Cardiac muscle cell (in vitro differentiated cells and primary cell): ENCODE data around the gene RNF213. TPM values are rescaled to one million over a fixed set of nuclear protein-coding genes. Genes with fewer than 3 reads are reported as not detected.

ENCODE experiments used
- DNase-seq, 2 donors: peaks; one replicate each; pipeline versions ENCODE4 v3.0.0 to v3.0.0-alpha.2; 2010 to 2017; ENCODE audit warnings: low read depth in 1 of 2, low spot score in 1 of 2
- H3K27ac ChIP-seq: fragments of 200-600 bp; sonication (generic); 2 replicates; pipeline ENCODE4 v1.5.1; 2016
- H3K27me3 ChIP-seq: fragments of 200-600 bp; sonication (generic); 2 replicates; pipeline ENCODE4 v1.6.0; 2016; ENCODE audit warnings: control low read depth
- H3K36me3 ChIP-seq: fragments of 200-600 bp; sonication (generic); 2 replicates; pipeline ENCODE4 v1.5.1; 2016; ENCODE audit warnings: control low read depth
- H3K4me1 ChIP-seq: fragments of 200-600 bp; sonication (generic); 2 replicates; pipeline ENCODE4 v1.8.1; 2017; ENCODE audit warnings: low read depth, mild to moderate bottlenecking, mixed run types
- H3K4me3 ChIP-seq: fragments of 200-600 bp; sonication (generic); 2 replicates; pipeline ENCODE4 v1.5.1; 2016; ENCODE audit warnings: mild to moderate bottlenecking
- H3K9me3 ChIP-seq: fragments of 200-600 bp; sonication (generic); 2 replicates; pipeline ENCODE4 v1.5.1; 2017; ENCODE audit warnings: low read depth, mild to moderate bottlenecking, control low read depth
- CTCF ChIP-seq: IDR thresholded peaks from 2 replicates; pipeline ENCODE4 v1.5.1; 2012; ENCODE audit warnings: low read depth, mild to moderate bottlenecking, low read length
- polyA plus RNA-seq: library from polyadenylated mRNA; unstranded; fragments of >200 nt; fragmentation: Nextera tagmentation; extraction: Ambion mirVana; gene quantifications from 2 replicates; pipeline ENCODE4 v1.2.1, GENCODE V29; 2016
- total RNA-seq: library from RNA; depleted of rRNA; stranded (reverse); fragments of >200 nt; gene quantifications from 2 replicates; pipeline ENCODE4 v1.2.3, GENCODE V29; 2016

Gene RNF213
- total and polyA plus RNA-seq, 2 experiments from 2014 or later: 11.5 to 24.9 TPM

- TF ChIP-seq CTCF: no peak
- H3K27me3 ChIP-seq: no peaks in the 10 kb centered on the region
- no peak overlapping the region for H3K27ac ChIP-seq
- no peaks in the 10 kb centered on the region for H3K4me1 ChIP-seq
- H3K4me3 ChIP-seq: no peak overlapping the region
- H3K9me3 ChIP-seq: no peaks in the 10 kb centered on the region
- H3K36me3 ChIP-seq: no peaks in the 10 kb centered on the region
- no peak for DNase-seq
These were observed 33.5 kb upstream of the RNF213 start for GRCh38 chr17:80227156-80227555.

- Histone ChIP-seq H3K4me3 (no peak overlapping the region), H3K9me3 (no peaks in the 10 kb centered on the region), H3K4me1 (no peaks in the 10 kb centered on the region), H3K27me3 (no peaks in the 10 kb centered on the region), H3K36me3 (no peaks in the 10 kb centered on the region), H3K27ac (no peak overlapping the region)
- DNase-seq: no peak
- TF ChIP-seq CTCF: no peak
These were observed 33.0 kb upstream of the RNF213 start for GRCh38 chr17:80227666-80228065.

GRCh38 chr17:80228477-80228876 is 32.2 kb upstream of the RNF213 start:
- TF ChIP-seq CTCF: no peak
- H3K4me3 ChIP-seq: no peak overlapping the region
- DNase-seq: no peak

GRCh38 chr17:80229011-80229410 is 31.6 kb upstream of the RNF213 start:
- TF ChIP-seq CTCF: no peak
- DNase-seq: no peak
- H3K4me1 ChIP-seq: no peaks in the 10 kb centered on the region
- peaks cover 3% of the 10 kb centered on the region for H3K36me3 ChIP-seq
- no peaks in the 10 kb centered on the region for H3K9me3 ChIP-seq
- no peaks in the 10 kb centered on the region for H3K27me3 ChIP-seq
- H3K27ac ChIP-seq: no peak overlapping the region
- H3K4me3 ChIP-seq: no peak overlapping the region

More at GRCh38 chr17:80228477-80228876, 32.2 kb upstream of the RNF213 start:
- H3K9me3 ChIP-seq: no peaks in the 10 kb centered on the region
- no peaks in the 10 kb centered on the region for H3K4me1 ChIP-seq
- no peaks in the 10 kb centered on the region for H3K27me3 ChIP-seq
- H3K36me3 ChIP-seq: peaks cover 3% of the 10 kb centered on the region
- no peak overlapping the region for H3K27ac ChIP-seq

- no peaks in the 10 kb centered on the region for H3K27me3 ChIP-seq
- no peaks in the 10 kb centered on the region for H3K4me1 ChIP-seq
- no peak overlapping the region for H3K4me3 ChIP-seq
- peaks cover 4% of the 10 kb centered on the region for H3K36me3 ChIP-seq
- TF ChIP-seq CTCF: no peak
- H3K9me3 ChIP-seq: no peaks in the 10 kb centered on the region
- DNase-seq: no peak
- no peak overlapping the region for H3K27ac ChIP-seq
These were observed 28.2 kb upstream of the RNF213 start for GRCh38 chr17:80232438-80232837.

GRCh38 chr17:80233202-80233601 is 27.4 kb upstream of the RNF213 start:
- Histone ChIP-seq H3K4me3 (no peak overlapping the region), H3K36me3 (peaks cover 9% of the 10 kb centered on the region), H3K27me3 (no peaks in the 10 kb centered on the region), H3K27ac (no peak overlapping the region), H3K9me3 (no peaks in the 10 kb centered on the region), H3K4me1 (no peaks in the 10 kb centered on the region)
- TF ChIP-seq CTCF: no peak
- DNase-seq: no peak
